Mucosa of stomach (tissue), 1 donor: ENCODE measurements around the gene TSLP.

ENCODE experiments used
- H3K27me3 ChIP-seq: one replicate; pipeline ENCODE4 v1.7.0; 2013; ENCODE audit warnings: mild to moderate bottlenecking, low read length; ENCODE audit not compliant: control insufficient read depth, insufficient read depth
- H3K36me3 ChIP-seq: one replicate; pipeline ENCODE4 v1.7.0; 2013; ENCODE audit warnings: low read length; ENCODE audit not compliant: control insufficient read depth, insufficient read depth
- H3K4me1 ChIP-seq: one replicate; pipeline ENCODE4 v1.7.0; 2013; ENCODE audit warnings: mild to moderate bottlenecking, low read length; ENCODE audit not compliant: control insufficient read depth, insufficient read depth
- H3K4me3 ChIP-seq: one replicate; pipeline ENCODE4 v1.7.0; 2013; ENCODE audit warnings: low read length
- H3K9ac ChIP-seq: one replicate; pipeline ENCODE4 v1.7.0; 2013; ENCODE audit warnings: mild to moderate bottlenecking, low read length, moderate library complexity
- H3K9me3 ChIP-seq: one replicate; pipeline ENCODE4 v1.7.0; 2013; ENCODE audit warnings: mild to moderate bottlenecking, low read length, moderate library complexity; ENCODE audit not compliant: control insufficient read depth
- donor health status: Pancreatic carcinoma.

TSLP gene

DNA sequence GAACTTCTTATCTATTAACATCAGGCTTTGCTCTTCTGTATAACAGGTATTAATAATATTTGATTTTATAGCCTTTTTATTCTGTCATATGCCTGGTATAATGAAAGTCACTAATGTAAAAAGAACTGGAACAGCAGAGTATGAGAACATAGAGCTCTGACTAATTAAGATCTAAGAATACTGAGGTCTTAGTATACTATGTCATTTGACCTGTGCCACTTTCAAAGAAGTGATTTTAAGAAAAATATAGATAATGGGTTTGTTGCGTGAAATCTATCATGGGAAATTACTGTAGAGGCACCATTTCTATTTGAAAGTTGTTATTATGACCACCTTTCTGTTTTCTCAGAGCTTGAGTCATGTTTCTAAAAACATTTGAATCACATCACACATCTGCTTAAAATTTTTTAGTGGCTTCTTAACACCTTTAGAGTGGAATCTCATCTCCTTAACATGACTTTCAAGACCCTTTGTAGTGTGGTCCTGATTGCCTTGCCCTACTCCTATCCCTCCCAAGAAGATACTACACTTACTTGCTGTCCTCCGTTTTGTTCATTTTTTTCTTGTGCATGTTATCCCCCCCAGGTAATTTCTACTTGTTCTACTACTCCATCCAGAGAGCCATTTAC, 34.9 kb downstream of the TSLP start:
- Histone ChIP-seq H3K27me3 (no peaks in the 10 kb centered on the region), H3K4me1 (no peaks in the 10 kb centered on the region), H3K9me3 (no peaks in the 10 kb centered on the region), H3K36me3 (peaks cover 4% of the 10 kb centered on the region), H3K9ac (no peak overlapping the region), H3K4me3 (no peak overlapping the region)

DNA sequence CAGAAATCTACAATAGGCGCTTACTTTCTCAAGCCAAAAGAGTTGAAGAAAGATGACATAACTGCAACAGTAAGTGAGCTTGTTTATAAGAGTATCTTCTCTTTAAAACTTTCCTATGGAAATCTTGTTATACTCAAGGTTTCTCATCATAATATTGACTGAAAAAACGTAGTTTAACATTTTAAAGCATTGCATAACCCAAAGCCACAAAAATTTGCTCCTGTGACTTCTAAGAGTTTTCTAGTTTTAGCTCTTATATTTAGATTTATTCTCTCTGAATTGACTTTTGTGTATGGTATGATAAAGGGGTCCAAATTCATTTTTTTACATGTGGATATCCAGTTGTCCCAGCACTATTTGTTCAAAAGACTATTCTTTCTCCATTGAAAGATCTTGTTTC, 35.9 kb downstream of the TSLP start:
- H3K36me3 ChIP-seq: peaks cover 4% of the 10 kb centered on the region
- H3K9me3 ChIP-seq: no peaks in the 10 kb centered on the region
- no peak overlapping the region for H3K4me3 ChIP-seq
- H3K4me1 ChIP-seq: no peaks in the 10 kb centered on the region
- H3K9ac ChIP-seq: no peak overlapping the region
- no peaks in the 10 kb centered on the region for H3K27me3 ChIP-seq

DNA sequence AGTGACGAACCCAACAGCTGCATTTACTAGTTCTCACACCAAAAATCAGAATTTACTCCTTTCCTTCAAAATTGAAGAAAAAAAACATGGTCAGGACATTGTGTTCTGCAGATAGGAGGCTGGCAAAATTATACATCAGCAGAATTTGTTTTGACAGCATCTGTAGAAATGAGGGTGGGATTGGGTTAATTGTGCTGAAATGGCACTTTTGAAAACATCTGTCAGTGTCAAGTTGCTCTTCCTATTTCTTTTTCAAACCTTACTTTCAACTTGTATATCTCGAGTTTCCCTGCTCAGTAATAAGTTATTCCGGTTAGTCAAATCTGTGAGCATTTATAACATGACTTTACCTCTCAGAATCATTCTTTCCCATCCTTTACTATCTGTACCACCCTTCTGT, 40.4 kb downstream of the TSLP start:
- Histone ChIP-seq H3K4me3 (no peak overlapping the region), H3K36me3 (no peaks in the 10 kb centered on the region), H3K9ac (no peak overlapping the region), H3K4me1 (no peaks in the 10 kb centered on the region), H3K9me3 (no peaks in the 10 kb centered on the region), H3K27me3 (no peaks in the 10 kb centered on the region)

DNA sequence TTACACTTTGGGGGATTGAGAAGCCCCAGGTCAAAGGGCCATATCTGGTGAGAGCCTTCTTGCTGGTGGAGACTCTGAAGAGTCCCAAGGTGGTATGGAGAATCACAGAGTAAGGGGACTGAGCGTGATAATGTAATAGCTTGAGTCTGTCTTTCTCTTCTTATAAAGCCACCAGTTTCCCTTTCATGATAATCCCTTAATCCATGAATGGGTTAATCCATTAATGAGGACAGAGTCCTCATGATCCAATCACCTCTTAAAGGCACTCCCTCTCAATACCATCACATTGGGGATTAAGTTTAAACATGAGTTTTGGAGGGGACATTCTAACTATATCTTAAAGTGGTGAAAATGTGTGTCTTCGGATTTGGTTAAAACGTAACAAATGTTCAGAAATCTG, 42.2 kb downstream of the TSLP start:
- Histone ChIP-seq H3K9ac (no peak overlapping the region), H3K4me1 (no peaks in the 10 kb centered on the region), H3K9me3 (no peaks in the 10 kb centered on the region), H3K4me3 (no peak overlapping the region), H3K27me3 (no peaks in the 10 kb centered on the region), H3K36me3 (no peaks in the 10 kb centered on the region)

DNA sequence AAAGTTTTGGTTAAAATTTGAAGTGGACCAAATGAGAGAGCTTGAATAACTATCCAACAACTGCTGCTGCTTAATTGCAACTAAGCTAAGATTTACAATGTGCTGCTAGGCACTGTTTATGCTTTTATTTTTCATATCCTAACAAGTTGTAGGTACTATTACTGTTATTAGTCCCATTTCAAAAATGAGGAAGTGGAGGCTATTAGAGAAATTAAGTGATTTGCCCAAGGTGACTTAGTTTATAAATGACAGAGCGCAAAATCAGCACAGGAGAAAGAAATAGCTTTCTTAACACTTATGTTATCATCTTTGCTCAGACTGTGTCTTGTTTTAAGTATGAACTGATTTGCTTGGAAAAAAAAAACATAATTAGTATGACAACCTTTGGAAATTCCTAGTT, 43.7 kb downstream of the TSLP start:
- H3K36me3 ChIP-seq: no peaks in the 10 kb centered on the region
- no peaks in the 10 kb centered on the region for H3K9me3 ChIP-seq
- H3K27me3 ChIP-seq: no peaks in the 10 kb centered on the region
- H3K4me3 ChIP-seq: no peak overlapping the region
- H3K9ac ChIP-seq: no peak overlapping the region
- H3K4me1 ChIP-seq: no peaks in the 10 kb centered on the region

DNA sequence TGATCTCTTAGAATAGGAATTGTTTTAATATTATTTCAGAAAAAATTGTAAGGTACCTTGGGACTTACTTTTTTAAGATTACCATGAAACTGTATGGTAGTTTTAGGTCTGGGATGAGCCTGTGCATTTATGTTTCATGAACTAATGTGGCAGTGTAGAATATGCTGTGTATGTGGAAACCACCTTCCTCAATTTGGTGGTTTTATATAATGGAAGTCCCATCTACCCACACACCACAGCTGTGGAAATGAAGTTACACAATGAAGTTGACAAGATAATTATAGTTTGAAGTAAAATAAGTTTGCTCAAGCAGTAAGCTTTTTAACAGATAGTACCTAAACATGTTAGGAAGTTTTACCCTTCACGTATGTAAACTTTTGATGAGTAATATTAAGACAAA, 45.0 kb downstream of the TSLP start:
- no peaks in the 10 kb centered on the region for H3K9me3 ChIP-seq
- H3K27me3 ChIP-seq: no peaks in the 10 kb centered on the region
- H3K36me3 ChIP-seq: peaks cover 6% of the 10 kb centered on the region
- H3K4me3 ChIP-seq: no peak overlapping the region
- no peaks in the 10 kb centered on the region for H3K4me1 ChIP-seq
- no peak overlapping the region for H3K9ac ChIP-seq

DNA sequence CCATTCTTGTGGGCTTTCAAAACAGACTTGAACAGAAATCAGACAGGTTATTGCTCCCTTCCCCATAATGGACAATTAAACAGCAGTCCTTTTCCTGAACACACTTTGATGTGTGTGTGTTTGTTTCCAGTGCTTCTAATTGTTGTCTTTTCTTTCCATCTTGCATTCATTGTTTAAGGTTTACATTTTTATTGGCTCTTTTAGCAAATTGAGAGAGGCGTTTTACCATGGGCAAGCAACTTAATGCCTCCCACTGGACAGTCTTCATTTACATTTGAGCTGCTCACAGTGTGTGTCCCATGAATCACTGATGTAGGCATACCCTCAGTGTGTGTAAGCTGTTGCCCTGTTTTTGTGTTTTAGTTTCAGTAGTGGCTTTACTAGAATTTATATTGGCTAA, 45.6 kb downstream of the TSLP start:
- Histone ChIP-seq H3K36me3 (peaks cover 6% of the 10 kb centered on the region), H3K9me3 (no peaks in the 10 kb centered on the region), H3K4me1 (no peaks in the 10 kb centered on the region), H3K9ac (no peak overlapping the region), H3K4me3 (no peak overlapping the region), H3K27me3 (no peaks in the 10 kb centered on the region)

DNA sequence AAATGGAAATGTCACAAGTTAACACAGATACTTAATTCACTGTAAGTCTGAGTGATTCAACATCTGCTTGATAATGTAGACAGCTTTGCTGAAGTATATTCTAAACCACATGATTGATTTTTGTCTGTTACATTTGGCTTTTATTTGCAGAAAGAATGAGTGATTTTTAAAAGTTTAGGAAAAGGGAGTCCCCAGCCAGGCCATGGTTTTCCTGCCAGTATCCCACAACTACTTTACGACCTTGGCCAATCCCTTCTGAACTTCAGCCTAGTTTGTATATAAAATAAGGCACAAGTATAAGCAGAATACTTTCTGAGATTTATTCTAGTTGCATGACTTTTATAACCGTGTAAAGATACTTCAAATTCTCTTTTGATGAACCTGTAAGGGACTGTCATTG, 47.7 kb downstream of the TSLP start:
- no peak overlapping the region for H3K4me3 ChIP-seq
- H3K9ac ChIP-seq: no peak overlapping the region
- no peaks in the 10 kb centered on the region for H3K27me3 ChIP-seq
- H3K9me3 ChIP-seq: no peaks in the 10 kb centered on the region
- peaks cover 6% of the 10 kb centered on the region for H3K36me3 ChIP-seq
- no peaks in the 10 kb centered on the region for H3K4me1 ChIP-seq

DNA sequence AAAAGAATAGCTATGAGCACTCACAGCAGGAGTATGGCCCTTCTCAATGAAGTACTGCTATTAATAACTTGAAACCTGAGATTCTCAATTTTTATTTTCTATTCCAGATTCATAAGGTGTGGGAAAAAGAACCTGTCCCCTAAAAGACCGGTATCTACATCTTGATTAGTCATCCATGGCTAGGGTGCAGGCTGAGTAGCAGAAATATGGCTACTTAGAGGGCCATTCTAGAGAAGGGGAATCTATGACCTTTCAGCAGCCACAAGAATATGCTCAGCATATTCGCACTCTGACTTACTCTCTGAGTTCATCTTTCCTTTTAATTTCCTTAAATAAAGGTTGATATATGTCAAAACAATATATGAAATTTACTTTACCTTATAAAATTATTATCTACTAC, 48.3 kb downstream of the TSLP start:
- H3K27me3 ChIP-seq: no peaks in the 10 kb centered on the region
- H3K9me3 ChIP-seq: no peaks in the 10 kb centered on the region
- H3K36me3 ChIP-seq: peaks cover 6% of the 10 kb centered on the region
- H3K4me3 ChIP-seq: no peak overlapping the region
- H3K4me1 ChIP-seq: no peaks in the 10 kb centered on the region
- H3K9ac ChIP-seq: no peak overlapping the region

DNA sequence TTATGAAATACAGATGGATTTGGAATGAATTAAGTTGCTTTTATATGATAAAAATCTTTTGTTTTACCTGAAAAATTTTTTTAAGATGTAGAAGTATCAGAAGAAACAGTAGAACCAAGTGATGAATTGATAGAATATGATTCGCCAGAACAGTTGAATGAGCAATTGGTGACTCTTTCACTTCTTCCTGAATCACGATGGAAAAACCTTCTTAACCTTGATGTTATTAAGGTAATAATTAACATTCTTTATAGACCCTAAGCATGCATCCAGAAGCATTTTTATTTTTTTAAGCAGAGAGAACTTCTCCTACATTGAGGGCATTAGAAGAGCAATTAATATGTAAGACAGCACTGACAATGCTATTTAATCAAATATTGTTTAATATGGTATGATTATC, 49.4 kb downstream of the TSLP start:
- H3K4me3 ChIP-seq: no peak overlapping the region
- H3K9ac ChIP-seq: no peak overlapping the region
- H3K36me3 ChIP-seq: peaks cover 6% of the 10 kb centered on the region
- no peaks in the 10 kb centered on the region for H3K27me3 ChIP-seq
- H3K4me1 ChIP-seq: no peaks in the 10 kb centered on the region
- no peaks in the 10 kb centered on the region for H3K9me3 ChIP-seq

DNA sequence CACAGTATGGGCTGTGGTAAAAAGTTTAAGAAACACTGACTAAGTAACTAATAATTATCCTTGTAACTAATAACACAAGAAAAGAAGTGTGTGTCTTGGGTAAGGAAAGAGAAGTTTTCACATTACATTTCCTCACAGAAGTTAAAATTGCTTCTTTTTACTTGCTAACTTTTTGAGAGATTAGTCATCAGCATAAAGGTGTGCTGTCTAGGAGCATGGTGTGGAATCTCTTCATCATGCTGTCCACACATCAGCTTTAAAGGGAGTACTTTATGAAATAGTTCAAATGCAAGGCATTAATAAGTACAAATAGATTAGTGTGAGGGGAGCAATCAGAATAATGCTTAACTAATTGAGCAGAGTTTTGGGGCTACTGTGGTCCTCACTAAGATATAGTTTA, 50.4 kb downstream of the TSLP start:
- Histone ChIP-seq H3K9me3 (no peaks in the 10 kb centered on the region), H3K4me1 (no peaks in the 10 kb centered on the region), H3K9ac (no peak overlapping the region), H3K27me3 (no peaks in the 10 kb centered on the region), H3K36me3 (peaks cover 6% of the 10 kb centered on the region), H3K4me3 (no peak overlapping the region)

DNA sequence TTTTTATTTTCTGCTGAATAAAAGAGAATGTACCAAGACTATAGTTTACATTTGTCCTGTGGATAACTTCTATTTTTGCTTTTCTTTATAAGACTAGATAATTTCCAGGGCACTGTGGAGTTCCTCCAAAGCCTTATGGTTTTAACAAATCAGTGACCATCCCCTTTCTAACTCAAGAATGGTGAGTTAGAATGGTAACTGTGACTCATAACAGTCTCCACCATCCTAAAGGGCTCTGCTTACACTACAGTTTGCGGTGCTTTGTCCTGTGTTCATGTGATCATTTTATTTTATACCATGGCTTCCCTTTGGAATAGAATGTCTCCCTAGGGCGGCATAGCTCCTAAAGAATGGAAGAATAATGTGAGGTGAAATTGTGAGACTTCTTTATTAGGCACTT, 50.9 kb downstream of the TSLP start:
- no peaks in the 10 kb centered on the region for H3K4me1 ChIP-seq
- H3K36me3 ChIP-seq: peaks cover 6% of the 10 kb centered on the region
- H3K9ac ChIP-seq: no peak overlapping the region
- no peak overlapping the region for H3K4me3 ChIP-seq
- no peaks in the 10 kb centered on the region for H3K27me3 ChIP-seq
- H3K9me3 ChIP-seq: no peaks in the 10 kb centered on the region

DNA sequence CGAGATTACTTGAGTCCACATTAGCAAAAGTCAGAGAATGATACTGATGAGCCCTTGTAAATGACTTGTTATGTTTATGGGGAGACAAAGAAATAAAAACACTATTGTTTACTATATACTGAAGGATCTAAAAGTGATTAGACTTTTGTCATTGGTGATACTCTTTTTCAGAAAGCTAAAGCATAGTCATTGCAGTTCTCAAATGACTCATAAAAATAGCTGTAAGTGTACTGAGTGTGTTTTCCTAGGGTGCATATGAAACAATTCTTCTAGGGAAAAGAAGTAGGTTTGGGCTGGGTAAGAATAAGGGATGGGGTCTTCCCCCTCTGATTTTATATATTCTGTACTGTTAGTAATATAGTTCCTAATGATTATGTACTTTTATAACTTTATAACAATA, 53.3 kb downstream of the TSLP start:
- H3K36me3 ChIP-seq: peaks cover 6% of the 10 kb centered on the region
- H3K9me3 ChIP-seq: no peaks in the 10 kb centered on the region
- no peaks in the 10 kb centered on the region for H3K27me3 ChIP-seq
- H3K4me1 ChIP-seq: no peaks in the 10 kb centered on the region
- H3K4me3 ChIP-seq: no peak overlapping the region
- no peak overlapping the region for H3K9ac ChIP-seq
